ENCODE results near the gene GASK1A. TPM values are rescaled to one million over a fixed set of nuclear protein-coding genes. Genes with fewer than 3 reads are reported as not detected.
"Not testable (repeated sequence)": the region's sequence is repeated elsewhere in the genome, so short reads cannot be mapped to it uniquely, and the experiment has no call there.

Gene GASK1A
- total RNA-seq, 1 donor, result 0.63 TPM

GRCh38 chr3:43038010-43038409 is 58.9 kb downstream of the GASK1A start:
- no peak overlapping the region for H3K4me3 ChIP-seq (ENCODE audit: low read depth, low read length)
- DNase-seq (ENCODE audit: low read depth), result no peak
- TF ChIP-seq, protein P1, sequence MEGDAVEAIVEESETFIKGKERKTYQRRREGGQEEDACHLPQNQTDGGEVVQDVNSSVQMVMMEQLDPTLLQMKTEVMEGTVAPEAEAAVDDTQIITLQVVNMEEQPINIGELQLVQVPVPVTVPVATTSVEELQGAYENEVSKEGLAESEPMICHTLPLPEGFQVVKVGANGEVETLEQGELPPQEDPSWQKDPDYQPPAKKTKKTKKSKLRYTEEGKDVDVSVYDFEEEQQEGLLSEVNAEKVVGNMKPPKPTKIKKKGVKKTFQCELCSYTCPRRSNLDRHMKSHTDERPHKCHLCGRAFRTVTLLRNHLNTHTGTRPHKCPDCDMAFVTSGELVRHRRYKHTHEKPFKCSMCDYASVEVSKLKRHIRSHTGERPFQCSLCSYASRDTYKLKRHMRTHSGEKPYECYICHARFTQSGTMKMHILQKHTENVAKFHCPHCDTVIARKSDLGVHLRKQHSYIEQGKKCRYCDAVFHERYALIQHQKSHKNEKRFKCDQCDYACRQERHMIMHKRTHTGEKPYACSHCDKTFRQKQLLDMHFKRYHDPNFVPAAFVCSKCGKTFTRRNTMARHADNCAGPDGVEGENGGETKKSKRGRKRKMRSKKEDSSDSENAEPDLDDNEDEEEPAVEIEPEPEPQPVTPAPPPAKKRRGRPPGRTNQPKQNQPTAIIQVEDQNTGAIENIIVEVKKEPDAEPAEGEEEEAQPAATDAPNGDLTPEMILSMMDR (IDR thresholded peaks at IDR 0.05; ENCODE audit: insufficient read depth, low read length), result no peak

- no peak for DNase-seq (ENCODE audit: low read depth)
Observed at GRCh38 chr3:43041517-43041916, 62.4 kb downstream of the GASK1A start.

DNA sequence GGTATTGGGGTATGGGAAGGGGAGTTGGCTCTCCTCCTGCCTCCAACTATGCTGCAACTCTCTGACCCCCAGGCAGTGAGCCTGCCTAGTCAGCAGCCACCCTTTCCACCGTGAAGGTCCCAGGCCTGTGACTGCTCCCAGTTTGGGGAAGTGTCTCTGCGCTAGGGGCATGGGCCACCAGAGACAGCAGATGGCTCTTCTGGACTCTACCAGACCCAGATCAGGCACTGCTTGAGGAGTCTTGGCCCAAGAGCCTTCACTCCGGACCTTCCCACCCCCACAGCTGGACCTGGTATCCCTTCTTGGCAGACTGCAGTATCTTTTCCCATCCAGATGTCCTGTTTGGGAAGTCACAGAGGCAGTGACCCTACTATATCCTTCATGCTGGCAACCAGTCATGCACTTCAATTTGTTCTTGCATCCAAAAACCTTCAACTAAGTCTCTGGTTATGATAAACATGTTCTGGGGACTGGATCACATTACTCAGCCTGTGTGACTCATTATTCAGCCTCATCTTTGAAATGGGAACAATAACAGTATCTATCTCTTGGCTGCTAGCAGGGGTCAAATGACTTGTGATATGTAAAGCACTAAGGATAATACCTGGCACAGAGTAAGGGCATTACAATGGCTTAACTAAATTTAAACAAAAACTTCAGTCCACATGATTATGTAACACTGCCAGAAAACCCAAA is 64.1 kb downstream of the GASK1A start:
- TF ChIP-seq, protein P1 (IDR thresholded peaks at IDR 0.05; ENCODE audit: insufficient read depth, low read length), result no peak
- DNase-seq (ENCODE audit: low read depth), result peak; percentile 70
- no peak overlapping the region for H3K4me3 ChIP-seq (ENCODE audit: low read depth, low read length)

More at GRCh38 chr3:43041517-43041916, 62.4 kb downstream of the GASK1A start:
- TF ChIP-seq, protein P1 (IDR thresholded peaks at IDR 0.05; ENCODE audit: insufficient read depth, low read length), result no peak
- no peak overlapping the region for H3K4me3 ChIP-seq (ENCODE audit: low read depth, low read length)

DNA sequence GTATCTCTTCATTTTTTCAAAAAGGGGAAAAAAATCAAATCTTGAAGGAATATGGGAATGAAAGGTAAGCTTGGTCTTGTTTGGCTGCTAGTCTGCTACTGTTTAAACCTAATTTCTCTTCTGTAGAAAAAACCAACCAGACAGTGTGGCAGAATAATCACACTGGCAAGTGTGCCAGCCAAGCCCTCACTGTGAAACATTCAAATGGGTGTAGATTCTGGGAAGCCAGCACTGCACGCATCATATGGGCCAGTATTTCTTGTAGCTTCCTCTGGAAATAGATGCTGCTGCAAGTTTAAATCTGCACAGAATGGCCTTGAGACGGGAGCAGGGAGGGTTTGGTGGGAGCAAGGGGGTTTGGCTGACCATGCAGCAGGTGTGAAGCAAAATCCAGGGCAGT is 64.7 kb downstream of the GASK1A start:
- TF ChIP-seq, protein P1 (IDR thresholded peaks at IDR 0.05; ENCODE audit: insufficient read depth, low read length), result no peak
- H3K4me3 ChIP-seq (ENCODE audit: low read depth, low read length), result no peak overlapping the region
- no peak for DNase-seq (ENCODE audit: low read depth)

DNA sequence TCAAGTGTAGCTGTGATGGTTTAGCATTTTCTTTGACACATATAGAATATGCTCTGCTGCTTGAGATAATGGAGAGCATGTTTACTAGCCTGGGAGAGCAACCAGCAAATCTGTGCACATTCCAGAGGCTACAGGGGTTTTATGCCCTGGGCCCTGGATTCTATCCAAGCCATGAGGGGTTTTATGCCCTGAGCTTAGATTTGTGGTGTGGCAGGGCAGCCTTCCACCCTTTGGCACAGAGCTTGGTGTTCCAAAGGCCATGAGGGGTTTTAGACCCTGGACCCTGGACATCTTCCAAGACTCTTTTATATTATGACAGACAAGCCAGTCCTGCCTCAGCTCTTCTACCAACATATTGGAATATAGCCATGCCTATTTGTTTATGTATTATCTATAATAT is 66.0 kb downstream of the GASK1A start:
- H3K4me3 ChIP-seq (ENCODE audit: low read depth, low read length), result not testable (repeated sequence)

DNA sequence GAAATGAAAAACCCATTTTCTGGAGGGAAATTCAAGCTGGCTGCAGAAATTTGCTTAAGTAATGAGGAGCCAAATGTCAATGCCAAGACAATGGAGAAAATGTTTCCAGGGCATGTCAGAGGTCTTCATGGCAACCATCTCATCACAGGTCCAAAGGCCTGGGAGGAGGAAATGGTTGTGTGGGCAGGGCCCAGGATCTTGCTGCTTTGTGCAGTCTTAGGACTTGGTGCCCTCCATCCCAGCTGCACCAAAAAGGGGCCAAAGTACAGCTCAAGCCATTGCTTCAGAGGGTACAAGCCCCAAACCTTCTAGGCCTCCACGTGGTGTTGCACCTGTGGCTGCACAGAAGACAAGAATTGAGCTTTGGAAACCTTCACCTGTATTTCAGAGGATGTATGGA is 67.5 kb downstream of the GASK1A start:
- TF ChIP-seq, protein P1 (IDR thresholded peaks at IDR 0.05; ENCODE audit: insufficient read depth, low read length), result no peak
- no peak for DNase-seq (ENCODE audit: low read depth)
- H3K4me3 ChIP-seq (ENCODE audit: low read depth, low read length), result no peak overlapping the region

More for the DNA sequence above, 66.0 kb downstream of the GASK1A start:
- not testable (repeated sequence) for DNase-seq (ENCODE audit: low read depth)

GRCh38 chr3:43048470-43048869 is 69.4 kb downstream of the GASK1A start:
- TF ChIP-seq, protein P1 (IDR thresholded peaks at IDR 0.05; ENCODE audit: insufficient read depth, low read length), result no peak
- H3K4me3 ChIP-seq (ENCODE audit: low read depth, low read length), result no peak overlapping the region
- no peak for DNase-seq (ENCODE audit: low read depth)

Measured in fibroblast of the aortic adventitia (primary cell).